OCI-LY1 (cell line): ENCODE data around the gene CENPU.
"Not testable (repeated sequence)": the region's sequence is repeated elsewhere in the genome, so short reads cannot be mapped to it uniquely, and the experiment has no call there.

Experiments used
- H2AFZ ChIP-seq: fragments of 200-600 bp; sonication (generic), shearing (Covaris generic); 2 replicates; pipeline ENCODE4 v1.6.0; 2014; ENCODE audit warnings: antibody characterized with exemption, mild to moderate bottlenecking, low read length
- H3F3A ChIP-seq: fragments of 200-600 bp; sonication (generic), shearing (Covaris generic); 2 replicates; pipeline ENCODE4 v1.6.0; 2014; ENCODE audit warnings: mild to moderate bottlenecking, antibody characterized with exemption, low read length, moderate library complexity; ENCODE audit not compliant: insufficient read depth
- H3K27ac ChIP-seq: fragments of 200-600 bp; sonication (generic); 2 replicates; pipeline ENCODE4 v1.5.1; 2014; ENCODE audit warnings: low read length, mixed run types, mild to moderate bottlenecking, low read depth; ENCODE audit not compliant: poor library complexity, severe bottlenecking
- H3K27me3 ChIP-seq: fragments of 200-600 bp; sonication (generic); 2 replicates; pipeline ENCODE4 v1.6.0; 2014; ENCODE audit warnings: antibody characterized with exemption, mild to moderate bottlenecking, low read length, moderate library complexity; ENCODE audit not compliant: insufficient read depth
- H3K36me3 ChIP-seq: fragments of 200-600 bp; sonication (generic); 2 replicates; pipeline ENCODE4 v1.6.1; 2014; ENCODE audit warnings: mild to moderate bottlenecking, antibody characterized with exemption, low read length, moderate library complexity, mixed read lengths; ENCODE audit not compliant: insufficient read depth
- H3K4me1 ChIP-seq: fragments of 200-600 bp; sonication (generic); 2 replicates; pipeline ENCODE4 v1.5.1; 2014; ENCODE audit warnings: mild to moderate bottlenecking, low read length, moderate library complexity; ENCODE audit not compliant: insufficient read depth, severe bottlenecking
- H3K4me2 ChIP-seq: fragments of 200-600 bp; sonication (generic), shearing (Covaris generic); 2 replicates; pipeline ENCODE4 v1.6.1; 2014; ENCODE audit warnings: low read length
- H3K4me3 ChIP-seq: fragments of 200-600 bp; sonication (generic); 2 replicates; pipeline ENCODE4 v1.5.1; 2014; ENCODE audit warnings: low read length, low read depth, mild to moderate bottlenecking, mixed read lengths; ENCODE audit not compliant: poor library complexity, severe bottlenecking
- H3K79me2 ChIP-seq: fragments of 200-600 bp; shearing (Covaris generic); 2 replicates; pipeline ENCODE4 v1.6.1; 2016; ENCODE audit warnings: mixed run types, low read length, mixed read lengths; ENCODE audit not compliant: insufficient read depth
- H3K9ac ChIP-seq: fragments of 200-600 bp; sonication (generic), shearing (Covaris generic); 2 replicates; pipeline ENCODE4 v1.6.1; 2014; ENCODE audit warnings: mild to moderate bottlenecking, low read length, mixed read lengths
- H3K9me2 ChIP-seq: fragments of 200-600 bp; sonication (generic), shearing (Covaris generic); 2 replicates; pipeline ENCODE4 v1.6.1; 2014; ENCODE audit warnings: low read depth, mild to moderate bottlenecking, low read length, mixed read lengths
- H3K9me3 ChIP-seq: fragments of 200-600 bp; shearing (Covaris generic); 2 replicates; pipeline ENCODE4 v1.6.1; 2014; ENCODE audit warnings: low read length, mixed read lengths
- H4K20me1 ChIP-seq: fragments of 200-600 bp; sonication (generic), shearing (Covaris generic); 2 replicates; pipeline ENCODE4 v1.6.0; 2016; ENCODE audit warnings: mild to moderate bottlenecking, low read length; ENCODE audit not compliant: insufficient read depth
- EZH2 ChIP-seq: fragments of 200-600 bp; sonication (generic), shearing (Covaris generic); IDR thresholded peaks from 2 replicates; pipeline ENCODE4 v1.8.0; 2017; ENCODE audit warnings: borderline replicate concordance, mixed run types, mild to moderate bottlenecking, antibody characterized with exemption, low read length, moderate library complexity, mixed read lengths
- TF ChIP-seq, protein P1 (sequence below): fragments of 200-600 bp; sonication (generic), shearing (Covaris generic); IDR thresholded peaks from 2 replicates; pipeline ENCODE4 v1.5.1; 2017; ENCODE audit warnings: mild to moderate bottlenecking, antibody characterized with exemption, low read length, moderate library complexity, mixed read lengths

CENPU gene

DNA sequence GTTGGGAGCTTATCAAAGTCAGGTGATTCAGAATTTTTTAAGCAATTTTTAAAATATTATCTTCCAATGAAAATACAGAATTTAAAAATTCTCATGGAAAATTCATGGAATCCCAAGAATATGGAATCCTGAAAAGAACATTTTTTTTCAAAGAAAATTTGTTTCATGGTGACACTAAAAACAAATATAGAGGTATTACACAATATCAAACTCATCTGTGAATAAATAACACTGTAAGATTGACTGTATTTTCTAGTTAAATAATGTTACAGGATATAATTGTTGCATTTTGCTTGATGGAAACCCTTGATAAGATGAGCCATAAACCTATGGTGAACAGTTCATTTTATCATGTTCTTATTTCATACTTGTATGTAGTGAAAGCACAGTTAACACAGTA, 72.9 kb downstream of the CENPU start:
- Histone ChIP-seq H3K9me3 (no peaks in the 10 kb centered on the region), H3K9me2 (no peaks in the 10 kb centered on the region), H3K36me3 (peaks cover 29% of the 10 kb centered on the region), H2AFZ (no peak overlapping the region), H3F3A (no peaks in the 10 kb centered on the region), H4K20me1 (no peaks in the 10 kb centered on the region), H3K79me2 (no peaks in the 10 kb centered on the region), H3K9ac (no peak overlapping the region), H3K4me2 (no peak overlapping the region), H3K4me3 (no peak overlapping the region), H3K27ac (no peak overlapping the region), H3K27me3 (no peaks in the 10 kb centered on the region), H3K4me1 (no peaks in the 10 kb centered on the region)
- no peak for TF ChIP-seq EZH2
- TF ChIP-seq, protein P1, sequence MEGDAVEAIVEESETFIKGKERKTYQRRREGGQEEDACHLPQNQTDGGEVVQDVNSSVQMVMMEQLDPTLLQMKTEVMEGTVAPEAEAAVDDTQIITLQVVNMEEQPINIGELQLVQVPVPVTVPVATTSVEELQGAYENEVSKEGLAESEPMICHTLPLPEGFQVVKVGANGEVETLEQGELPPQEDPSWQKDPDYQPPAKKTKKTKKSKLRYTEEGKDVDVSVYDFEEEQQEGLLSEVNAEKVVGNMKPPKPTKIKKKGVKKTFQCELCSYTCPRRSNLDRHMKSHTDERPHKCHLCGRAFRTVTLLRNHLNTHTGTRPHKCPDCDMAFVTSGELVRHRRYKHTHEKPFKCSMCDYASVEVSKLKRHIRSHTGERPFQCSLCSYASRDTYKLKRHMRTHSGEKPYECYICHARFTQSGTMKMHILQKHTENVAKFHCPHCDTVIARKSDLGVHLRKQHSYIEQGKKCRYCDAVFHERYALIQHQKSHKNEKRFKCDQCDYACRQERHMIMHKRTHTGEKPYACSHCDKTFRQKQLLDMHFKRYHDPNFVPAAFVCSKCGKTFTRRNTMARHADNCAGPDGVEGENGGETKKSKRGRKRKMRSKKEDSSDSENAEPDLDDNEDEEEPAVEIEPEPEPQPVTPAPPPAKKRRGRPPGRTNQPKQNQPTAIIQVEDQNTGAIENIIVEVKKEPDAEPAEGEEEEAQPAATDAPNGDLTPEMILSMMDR, result no peak

DNA sequence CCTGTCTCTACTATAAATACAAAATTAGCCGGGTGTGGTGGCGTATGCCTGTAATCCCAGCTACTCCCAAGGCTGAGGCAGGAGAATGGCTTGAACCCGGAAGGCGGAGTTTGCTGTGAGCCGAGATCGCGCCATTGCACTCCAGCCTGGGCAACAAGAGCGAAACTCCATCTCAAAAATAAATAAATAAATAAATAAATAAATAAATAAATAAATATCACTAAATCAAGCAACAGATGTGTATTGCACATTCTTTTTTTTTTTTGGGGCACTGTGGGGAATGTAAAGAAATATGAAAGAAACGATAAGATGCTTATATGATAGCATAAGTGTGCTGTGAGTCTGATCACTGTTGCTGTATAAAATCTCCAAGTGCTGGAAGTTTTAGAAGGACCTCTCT, 76.1 kb downstream of the CENPU start:
- not testable (repeated sequence) for H4K20me1 ChIP-seq, H3K4me3 ChIP-seq, H2AFZ ChIP-seq, H3K27me3 ChIP-seq, H3K4me2 ChIP-seq, H3K9me2 ChIP-seq, H3F3A ChIP-seq, H3K27ac ChIP-seq, H3K79me2 ChIP-seq, H3K9ac ChIP-seq, H3K9me3 ChIP-seq, H3K4me1 ChIP-seq
- H3K36me3 ChIP-seq, result peaks cover 21% of the 10 kb centered on the region

DNA sequence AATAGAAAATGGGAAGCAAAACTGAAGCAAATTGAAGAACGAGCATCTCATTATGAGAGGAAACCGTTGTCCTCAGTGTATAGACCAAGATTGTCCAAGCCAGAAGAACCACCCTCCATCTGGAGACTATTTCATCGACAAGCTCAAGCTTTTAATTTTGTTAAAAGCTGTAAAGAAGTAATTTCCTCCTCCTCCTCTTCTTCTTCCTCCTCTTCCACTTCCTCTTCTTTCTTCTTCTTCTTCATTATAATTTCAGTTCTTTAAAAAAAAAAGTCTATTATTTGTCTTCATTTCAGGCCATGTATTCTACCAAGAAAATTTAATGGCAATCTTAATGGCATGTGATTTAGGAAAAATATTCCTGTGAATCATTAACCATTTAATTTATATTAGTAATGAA, 76.8 kb downstream of the CENPU start:
- H3K27me3 ChIP-seq, result no peaks in the 10 kb centered on the region
- H3K9me3 ChIP-seq, result no peaks in the 10 kb centered on the region
- H3F3A ChIP-seq, result no peaks in the 10 kb centered on the region
- peaks cover 21% of the 10 kb centered on the region for H3K36me3 ChIP-seq
- H3K4me1 ChIP-seq, result no peaks in the 10 kb centered on the region
- H3K9me2 ChIP-seq, result no peaks in the 10 kb centered on the region
- TF ChIP-seq, protein P1, result no peak
- TF ChIP-seq EZH2, result no peak
- no peak overlapping the region for H3K27ac ChIP-seq
- H3K4me2 ChIP-seq, result no peak overlapping the region
- H4K20me1 ChIP-seq, result no peaks in the 10 kb centered on the region
- H2AFZ ChIP-seq, result no peak overlapping the region
- no peaks in the 10 kb centered on the region for H3K79me2 ChIP-seq
- H3K4me3 ChIP-seq, result no peak overlapping the region
- H3K9ac ChIP-seq, result no peak overlapping the region
